K562 treated with DMSO at 1 percent for 48 hours (cell line): ENCODE data around the gene BEAN1. TPM values are rescaled to one million over a fixed set of nuclear protein-coding genes. Genes with fewer than 3 reads are reported as not detected.

Source experiments
- total RNA-seq: library from RNA; unstranded; fragments of 300-600 nt; gene quantifications from 2 replicates; pipeline ENCODE4 v1.2.3, GENCODE V29; 2022; ENCODE audit warnings: low replicate concordance; ENCODE audit errors: extremely low read depth

BEAN1 gene
- not detected in 2 replicates for total RNA-seq

GRCh38 chr16:66427036-66427860, at the start of gene BEAN1:
Gene BEAN1 (plus strand): TSS chr16:66427295. CDS start chr16:66437677, 10,382 bp downstream.

Other genes starting within 250 kb of the BEAN1 start
- gene CDH5, start 60.6 kb upstream of the BEAN1 start, total RNA-seq, result not detected in 2 replicates
- gene TK2, start 122.8 kb downstream of the BEAN1 start, total RNA-seq, result not detected in 2 replicates
- not detected in 2 replicates for gene CKLF, start 125.3 kb downstream of the BEAN1 start, total RNA-seq
- not detected in 2 replicates for gene CMTM1, start 139.1 kb downstream of the BEAN1 start, total RNA-seq
- gene CMTM2, start 152.2 kb downstream of the BEAN1 start, total RNA-seq, result not detected in 2 replicates
- gene CMTM3, start 177.4 kb downstream of the BEAN1 start, total RNA-seq, result not detected in 2 replicates